HG03469 (cell line): ENCODE measurements around the gene NXT1.
A peak's percentile ranks its signal among the peaks of the same experiment; 100 is the strongest.
"Not testable (repeated sequence)": the region's sequence is repeated elsewhere in the genome, so short reads cannot be mapped to it uniquely, and the experiment has no call there.

ENCODE experiments used
- ATAC-seq: cut with Tn5 transposase; IDR thresholded peaks from one replicate; pipeline ENCODE4 v1.9.1; 2021; ENCODE audit warnings: mild to moderate bottlenecking, moderate library complexity, moderate number of reproducible peaks; ENCODE audit not compliant: unreplicated experiment

NXT1 gene

DNA sequence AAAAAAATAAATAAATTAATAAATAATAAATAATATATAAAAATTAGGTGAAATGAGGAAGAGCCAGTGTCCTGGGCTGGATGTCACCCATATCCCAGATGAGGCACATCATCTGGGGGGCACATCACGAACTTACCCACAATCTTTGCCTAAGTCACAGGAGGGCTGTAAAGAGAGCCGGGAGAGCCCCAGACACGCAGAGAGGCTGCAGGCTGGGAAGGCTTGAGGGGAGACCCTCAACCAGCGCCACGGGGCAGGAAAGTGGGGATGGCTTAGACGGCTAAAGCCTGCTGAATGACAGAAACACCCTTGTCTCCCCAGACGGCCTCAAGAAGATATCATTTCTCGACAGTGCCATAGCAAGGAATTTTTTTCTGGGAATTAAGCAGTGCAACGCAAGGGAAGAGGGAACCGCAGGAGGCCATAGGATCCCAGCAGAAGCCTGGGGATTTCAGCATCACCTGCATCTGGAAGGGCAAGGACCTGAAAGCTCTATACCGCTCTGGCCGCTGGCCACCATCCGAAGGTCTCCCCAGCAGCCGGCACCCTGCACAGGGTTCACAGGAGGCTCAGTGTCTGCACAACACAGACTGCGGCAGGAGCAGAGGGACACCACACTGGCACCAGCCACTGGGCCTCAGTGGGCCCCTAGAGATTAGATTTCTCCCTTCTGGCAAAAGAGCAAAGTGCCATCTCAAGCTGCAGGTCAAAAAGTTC lies 22.8 kb upstream of the NXT1 start:
- no peak for ATAC-seq

DNA sequence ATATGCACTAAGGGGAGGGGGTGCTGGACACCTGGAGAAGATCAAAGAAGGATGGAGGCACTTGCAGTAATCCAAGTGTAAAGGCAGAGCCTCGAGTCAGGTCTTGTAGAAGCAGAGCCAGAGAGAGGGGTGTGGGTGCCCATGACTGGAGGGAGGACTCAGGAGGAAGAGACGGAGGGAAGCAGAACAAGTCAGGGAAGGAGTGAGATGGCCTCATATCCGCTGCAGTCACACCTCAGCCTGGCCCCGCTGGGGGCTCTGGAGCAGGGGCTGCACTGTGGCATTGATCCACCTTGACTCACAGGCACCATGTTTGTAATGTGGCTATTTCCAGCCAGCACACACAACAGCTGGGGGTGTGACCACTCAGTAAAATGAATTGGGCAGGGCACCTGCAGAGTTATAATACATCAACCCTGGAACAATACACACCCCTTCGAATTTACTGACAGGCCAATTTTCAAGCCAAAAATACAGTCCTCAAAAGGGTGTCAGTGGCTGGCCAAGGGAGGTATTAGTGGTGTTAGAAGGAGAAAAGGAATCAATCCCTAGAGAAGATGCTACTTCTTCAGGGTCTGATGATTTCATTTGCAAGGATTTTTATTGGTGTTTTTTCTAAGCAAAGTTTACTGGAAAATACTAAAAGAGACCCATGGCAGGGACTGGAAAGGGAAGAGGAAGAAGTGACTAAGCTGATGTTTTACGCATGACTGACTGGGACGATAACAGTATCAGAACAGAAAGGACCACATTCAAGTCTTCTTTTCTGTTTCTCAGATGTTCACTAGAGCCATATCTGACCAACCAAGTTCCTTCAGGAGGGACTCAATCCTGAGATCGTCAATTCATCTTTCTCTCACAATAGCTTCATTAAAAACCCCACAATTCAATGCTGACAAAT lies 18.9 kb upstream of the NXT1 start:
- ATAC-seq = no peak

DNA sequence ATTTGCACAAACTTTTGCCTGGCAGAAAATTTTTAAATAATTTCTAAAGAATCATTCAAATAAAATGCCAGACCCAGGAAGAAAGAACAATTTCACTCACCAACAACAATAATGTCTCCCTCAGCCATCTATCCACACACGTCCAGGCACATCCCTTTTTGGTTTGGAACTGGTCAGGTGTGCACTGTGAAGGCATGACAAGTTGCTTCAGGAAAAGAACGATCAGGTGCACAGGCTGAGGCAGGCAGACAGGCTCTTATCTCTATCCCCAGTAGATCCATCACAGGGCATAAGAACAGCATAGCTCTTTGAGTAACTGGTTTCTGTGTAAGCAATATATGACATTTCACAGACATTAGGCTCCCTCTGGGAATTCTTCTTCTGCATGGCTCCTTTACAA lies 18.1 kb upstream of the NXT1 start:
- ATAC-seq = no peak

DNA sequence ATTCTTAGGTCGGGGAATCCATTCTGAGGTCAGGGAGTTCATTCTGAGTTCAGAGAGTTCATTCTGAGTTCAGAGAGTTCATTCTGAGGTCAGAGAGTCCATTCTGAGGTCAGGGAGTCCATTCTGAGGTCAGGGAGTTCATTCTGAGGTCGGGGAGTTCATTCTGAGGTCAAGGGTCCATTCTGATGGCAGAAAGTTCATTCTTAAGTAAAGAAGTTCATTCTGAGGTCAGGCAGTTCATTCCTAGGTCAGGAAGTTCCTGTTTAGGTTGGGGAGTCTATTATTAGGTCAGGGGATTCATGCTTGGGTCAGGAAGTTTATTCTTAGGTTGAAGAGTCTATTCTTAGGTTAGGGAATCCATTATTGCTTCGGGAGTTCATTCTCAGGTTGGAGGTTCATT lies 16.5 kb upstream of the NXT1 start:
- ATAC-seq = no peak

DNA sequence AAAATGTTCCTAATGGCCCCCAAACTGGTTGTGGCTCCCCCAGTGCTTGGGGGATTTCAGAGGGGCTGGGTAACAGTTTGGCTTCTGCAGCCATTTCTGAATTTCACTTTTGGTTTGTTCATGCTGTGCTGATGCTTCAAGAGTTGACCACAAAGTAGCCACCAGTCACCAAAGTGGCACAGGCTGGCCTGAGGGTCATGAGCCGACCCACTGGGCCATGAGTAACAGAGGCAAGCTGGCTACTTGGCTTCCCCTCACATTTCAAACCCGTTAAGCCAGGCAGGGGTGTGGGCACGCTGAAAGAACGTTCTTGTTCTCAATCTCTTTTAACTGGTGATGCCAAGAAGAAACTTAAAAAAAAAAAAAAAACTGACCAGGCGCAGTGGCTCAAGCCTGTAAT lies 15.1 kb upstream of the NXT1 start:
- no peak for ATAC-seq

DNA sequence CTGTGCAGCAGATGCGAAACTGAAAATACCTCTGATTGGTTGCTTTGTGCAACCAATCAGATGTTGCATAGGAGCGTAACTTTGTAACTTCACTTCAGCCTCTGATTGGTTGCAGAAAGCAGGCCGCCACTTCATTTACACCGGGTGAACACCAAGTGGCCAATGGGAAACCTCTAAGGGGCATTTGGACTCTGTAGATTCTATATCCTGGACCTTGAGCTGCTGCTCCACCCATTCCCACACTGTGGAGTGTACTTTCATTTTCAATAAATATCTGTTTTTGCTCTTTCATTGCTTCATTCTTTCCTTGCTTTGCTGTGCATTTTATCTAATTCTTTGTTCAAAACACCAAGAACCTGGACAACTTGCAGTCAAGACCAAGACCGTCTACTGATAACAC lies 14.1 kb upstream of the NXT1 start:
- no peak for ATAC-seq

DNA sequence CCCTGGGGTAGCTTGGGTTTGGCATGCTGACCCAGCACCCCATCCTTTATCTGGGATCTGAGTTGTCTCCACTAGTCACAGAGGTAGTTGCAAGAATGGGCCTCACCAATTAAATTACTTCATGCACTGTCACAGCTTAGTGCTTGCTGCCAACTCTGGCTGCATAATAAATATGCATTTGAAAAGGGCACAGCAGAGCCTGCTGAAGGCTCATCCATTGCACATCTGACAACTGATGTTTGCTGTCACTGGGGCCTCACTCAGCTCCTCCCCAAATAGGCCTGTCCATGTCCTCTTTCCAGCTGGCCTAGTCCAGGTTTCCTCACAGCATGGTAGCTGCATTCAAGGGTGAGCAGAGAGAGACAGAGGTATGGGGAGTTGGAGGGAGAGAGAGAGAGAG lies 13.3 kb upstream of the NXT1 start:
- ATAC-seq = no peak

DNA sequence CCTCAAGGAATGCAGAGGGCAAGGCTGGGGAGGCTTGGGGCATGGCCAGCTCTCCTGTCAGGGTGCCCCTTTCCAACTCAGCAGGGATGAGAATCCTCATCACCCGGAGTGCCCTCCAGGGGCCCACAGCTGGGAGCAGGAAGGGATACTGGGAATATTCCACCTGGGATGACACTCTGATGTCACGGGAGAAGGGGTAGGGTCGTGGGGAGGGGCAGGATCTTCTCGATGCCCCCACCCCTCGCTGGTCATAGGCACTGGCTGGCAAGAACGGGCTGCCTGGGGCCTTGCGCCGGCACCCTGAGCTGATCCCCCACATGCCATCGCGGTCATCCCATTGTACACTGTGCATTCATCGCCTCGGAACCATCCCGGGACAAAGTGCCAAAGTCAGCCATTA lies 10.6 kb upstream of the NXT1 start:
- no peak for ATAC-seq

DNA sequence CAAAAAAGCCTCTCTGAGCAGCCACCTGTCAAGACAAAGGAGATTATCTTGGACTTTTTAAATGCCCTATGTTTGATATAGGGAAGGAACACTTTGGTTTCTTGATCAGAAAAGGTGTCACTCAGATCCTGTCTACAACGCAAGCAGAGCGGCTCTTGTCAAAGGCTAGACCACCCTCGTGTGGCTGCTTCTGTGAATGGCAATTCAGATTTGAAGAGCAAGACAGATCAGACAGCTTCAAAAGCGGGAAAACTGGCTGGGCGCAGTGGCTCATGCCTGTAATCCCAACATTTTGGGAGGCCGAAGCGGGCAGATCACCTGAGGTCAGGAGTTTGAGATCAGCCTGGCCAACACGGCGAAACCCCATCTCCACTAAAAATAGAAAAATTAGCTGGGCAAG lies 10.1 kb upstream of the NXT1 start:
- ATAC-seq = no peak

DNA sequence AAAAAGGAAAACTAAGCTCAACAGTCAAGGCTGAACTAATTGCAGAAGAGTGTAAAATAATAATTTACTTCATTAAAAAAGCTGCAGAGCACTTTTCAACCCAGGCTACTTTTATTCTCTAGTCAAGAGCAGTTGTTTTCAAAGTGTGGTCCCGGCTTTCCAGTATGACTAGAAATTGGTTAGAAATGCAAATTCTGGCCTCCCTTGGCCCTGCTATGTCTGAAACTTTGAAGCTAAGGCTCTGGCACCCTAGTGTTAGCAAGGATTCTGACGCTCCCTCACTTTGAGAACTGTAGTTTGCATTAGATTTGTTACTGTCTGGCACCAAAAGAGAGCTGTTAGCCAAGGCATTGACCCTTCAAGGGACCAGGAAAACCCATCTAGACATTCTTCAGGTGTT lies 9.5 kb upstream of the NXT1 start:
- ATAC-seq = peak; percentile 49

DNA sequence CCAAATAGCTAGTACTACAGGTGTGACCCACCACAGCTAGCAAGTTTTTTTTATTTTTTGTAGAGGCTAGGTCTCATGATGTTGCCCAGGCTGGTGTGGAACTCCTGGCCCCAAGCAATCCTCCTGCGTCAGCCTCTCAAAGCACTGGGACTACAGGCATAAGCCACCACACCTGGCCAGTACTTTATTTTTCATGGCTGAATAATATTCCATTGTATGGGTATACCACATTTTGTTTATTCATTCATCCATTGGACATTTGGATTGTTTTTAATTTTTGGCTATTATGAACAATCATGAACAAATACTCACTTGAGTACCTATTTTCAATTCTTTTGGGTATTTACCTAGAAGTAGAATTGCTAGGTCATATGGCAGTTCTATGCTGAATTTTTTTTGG lies 7.0 kb upstream of the NXT1 start:
- ATAC-seq = no peak

DNA sequence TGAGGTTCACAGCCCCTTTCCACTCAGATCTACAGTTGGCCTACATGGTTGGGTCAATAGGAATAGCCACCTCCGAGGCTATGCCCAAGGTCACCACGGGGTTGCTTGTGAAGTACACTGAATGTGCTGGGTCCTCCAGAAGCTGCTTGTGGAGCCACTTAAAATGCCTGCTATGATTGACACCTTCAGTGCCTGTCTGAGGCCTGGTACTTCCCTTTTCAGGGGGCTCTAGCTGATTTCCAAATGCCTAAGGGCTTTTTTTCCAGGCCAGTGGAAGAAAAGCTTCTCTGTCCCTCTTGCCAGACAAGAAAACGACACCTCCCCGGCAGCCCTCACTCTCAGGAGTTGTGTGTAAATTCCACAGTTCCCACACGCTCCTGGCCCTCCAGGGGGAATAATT lies 6.3 kb upstream of the NXT1 start:
- ATAC-seq = no peak

DNA sequence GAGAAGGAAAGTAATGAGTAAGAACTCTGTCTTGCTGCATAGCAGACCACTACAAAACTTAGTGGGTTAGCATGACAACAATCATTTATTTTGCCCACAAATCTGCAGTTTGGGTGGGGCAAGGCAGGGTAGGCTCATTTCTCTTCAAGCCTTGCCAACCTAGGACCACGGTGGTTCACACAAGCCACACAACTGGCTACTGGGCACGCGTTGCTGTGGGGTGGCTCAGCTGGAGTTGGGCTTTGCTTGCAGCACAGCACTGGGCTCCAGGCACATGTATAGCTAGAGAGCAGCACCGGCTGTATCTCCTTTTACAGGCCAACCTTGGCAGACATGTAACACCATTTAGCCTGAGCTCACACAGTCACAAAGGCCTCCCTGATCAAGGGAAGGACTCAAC lies 4.6 kb upstream of the NXT1 start:
- no peak for ATAC-seq

DNA sequence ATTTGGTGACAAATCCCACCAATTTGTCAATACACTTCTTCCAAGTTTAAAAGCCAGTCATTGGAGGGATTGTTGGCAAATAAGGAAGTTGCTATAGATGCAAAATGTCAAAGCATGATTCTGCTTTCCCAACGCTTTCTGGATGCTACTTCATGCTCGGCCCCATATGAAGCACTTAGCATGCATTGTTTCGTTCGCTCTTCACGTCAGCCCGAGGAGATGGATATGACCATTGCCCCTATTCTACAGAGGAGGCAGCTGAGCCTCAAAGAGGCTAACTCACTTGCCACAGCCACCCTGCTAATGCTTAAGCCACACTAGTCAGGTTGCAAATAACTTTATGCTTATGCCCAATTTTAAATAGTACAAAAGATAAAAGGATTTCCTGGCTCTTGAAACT lies 2.8 kb upstream of the NXT1 start:
- no peak for ATAC-seq

DNA sequence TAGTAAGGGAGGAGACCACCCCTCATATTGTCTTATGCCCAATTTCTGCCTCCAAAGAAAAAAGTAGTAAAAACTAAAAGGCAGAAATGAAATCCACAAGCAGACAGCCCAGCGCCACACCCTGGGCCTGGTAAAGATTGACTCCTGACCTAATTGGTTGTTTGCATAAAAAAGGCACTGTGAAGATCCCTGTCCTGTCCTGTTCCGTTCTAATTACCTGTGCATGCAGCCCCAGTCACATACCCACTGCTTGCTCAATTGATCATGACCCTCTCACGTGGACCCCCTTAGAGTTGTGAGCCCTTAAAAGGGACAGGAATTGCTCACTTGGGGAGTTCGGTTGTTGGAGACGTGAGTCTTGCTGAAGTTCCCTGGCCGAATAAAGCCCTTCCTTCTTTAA lies 2.1 kb upstream of the NXT1 start:
- ATAC-seq = not testable (repeated sequence)

DNA sequence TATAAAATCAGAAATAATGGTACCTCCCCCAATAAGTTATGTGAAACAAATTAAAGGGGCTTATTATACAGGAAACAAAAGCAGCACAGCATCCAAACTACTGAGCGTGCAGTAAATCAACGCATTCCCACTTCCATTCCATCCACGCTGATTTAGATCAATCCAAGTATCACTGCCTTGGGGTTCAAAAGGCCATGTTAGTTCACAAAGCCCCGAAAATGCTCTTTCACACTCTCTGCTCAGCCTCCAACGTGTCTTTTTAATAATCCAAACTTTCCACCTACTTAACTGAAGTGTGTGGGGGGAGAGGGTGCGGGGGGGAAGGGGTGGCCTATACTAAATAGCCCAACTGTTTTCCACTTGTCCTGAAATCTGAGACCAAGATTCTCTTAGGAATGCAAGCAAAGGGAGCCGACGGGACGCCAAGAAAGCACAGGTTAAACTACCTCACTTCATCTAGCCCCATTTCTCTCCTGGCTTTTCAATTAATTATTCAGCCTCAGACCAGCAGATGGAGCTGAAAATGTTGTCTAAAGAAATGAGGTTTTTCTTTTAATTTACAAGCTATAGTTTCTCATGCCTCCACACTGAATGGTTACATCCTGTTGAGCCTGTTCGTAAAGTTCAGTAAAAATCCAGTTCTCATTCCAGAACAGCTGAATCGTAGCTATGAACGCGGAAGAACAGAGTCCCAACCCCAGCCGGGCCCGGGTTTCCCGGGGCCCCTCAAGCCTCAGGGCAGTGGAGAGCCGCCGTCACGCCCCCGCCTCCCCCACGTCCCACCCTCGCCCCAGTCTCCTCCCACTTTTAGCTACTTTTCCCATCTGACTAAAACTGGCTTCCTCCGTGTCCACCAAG lies 1.0 kb upstream of the NXT1 start:
- ATAC-seq = peak; percentile 18

DNA sequence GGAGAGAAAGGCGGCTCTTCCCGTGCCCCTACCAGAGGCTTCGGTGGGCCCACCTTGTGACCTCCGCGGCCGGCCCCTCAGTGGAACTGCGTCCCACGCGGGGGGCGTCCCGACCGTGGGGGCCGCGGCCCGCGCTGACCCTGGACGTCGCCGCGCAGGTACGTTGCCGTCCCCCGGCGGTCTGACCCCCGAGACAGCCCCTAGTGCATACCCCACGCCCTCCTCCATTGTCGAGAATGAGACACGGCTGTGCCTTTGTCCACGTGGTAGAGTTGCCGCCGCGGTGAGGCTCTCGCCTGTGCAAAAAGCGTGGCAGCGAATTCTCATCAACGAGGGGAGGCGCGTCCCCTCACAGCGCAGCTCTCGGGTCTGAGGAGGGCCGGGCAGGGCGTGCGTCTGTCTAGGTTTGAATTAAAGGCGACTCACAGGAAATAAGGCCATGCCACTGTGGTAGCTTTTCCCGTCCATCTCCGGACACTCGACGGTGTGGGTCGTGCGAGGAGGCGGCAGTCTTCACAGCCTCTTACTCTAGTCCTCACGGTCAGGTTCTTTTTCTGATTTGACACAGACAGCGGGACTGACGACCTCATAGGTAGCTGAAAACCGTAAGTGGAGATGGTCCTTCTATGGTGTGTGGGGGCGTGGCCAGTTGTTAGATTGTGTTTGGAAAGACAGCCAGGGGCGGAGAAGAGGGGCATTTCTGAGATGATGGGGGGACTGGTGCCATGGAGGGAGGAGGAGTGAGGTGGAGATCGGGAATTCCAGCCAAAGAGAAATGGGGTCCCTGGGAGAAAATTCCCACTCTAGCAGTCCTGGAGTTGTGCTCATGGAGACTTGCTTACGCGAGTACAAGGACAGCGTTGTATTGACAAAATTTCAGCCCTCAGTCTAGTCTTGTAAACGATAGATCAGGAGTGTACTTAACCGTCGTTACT lies 580 bp downstream of the NXT1 start:
- ATAC-seq = no peak

DNA sequence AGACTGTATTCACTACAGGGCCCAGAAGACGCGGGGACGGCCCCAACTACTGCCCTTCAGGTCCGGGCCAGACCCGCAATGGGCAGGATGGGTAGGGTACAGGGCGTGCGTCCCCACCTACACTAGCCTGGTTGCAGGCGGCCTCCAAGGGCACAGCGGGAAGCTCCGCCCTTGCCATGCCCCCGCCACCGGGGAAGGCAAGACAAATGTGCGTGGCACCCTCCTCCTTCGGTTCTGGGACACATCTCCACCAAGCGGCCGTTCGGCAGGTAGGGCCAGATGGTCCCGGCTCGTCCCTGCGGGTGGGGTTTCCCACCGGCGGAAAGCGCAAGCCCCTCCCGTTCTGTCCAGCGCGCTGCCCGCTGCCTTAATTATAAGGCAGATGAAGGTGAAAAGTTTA lies 5.6 kb downstream of the NXT1 start:
- no peak for ATAC-seq

DNA sequence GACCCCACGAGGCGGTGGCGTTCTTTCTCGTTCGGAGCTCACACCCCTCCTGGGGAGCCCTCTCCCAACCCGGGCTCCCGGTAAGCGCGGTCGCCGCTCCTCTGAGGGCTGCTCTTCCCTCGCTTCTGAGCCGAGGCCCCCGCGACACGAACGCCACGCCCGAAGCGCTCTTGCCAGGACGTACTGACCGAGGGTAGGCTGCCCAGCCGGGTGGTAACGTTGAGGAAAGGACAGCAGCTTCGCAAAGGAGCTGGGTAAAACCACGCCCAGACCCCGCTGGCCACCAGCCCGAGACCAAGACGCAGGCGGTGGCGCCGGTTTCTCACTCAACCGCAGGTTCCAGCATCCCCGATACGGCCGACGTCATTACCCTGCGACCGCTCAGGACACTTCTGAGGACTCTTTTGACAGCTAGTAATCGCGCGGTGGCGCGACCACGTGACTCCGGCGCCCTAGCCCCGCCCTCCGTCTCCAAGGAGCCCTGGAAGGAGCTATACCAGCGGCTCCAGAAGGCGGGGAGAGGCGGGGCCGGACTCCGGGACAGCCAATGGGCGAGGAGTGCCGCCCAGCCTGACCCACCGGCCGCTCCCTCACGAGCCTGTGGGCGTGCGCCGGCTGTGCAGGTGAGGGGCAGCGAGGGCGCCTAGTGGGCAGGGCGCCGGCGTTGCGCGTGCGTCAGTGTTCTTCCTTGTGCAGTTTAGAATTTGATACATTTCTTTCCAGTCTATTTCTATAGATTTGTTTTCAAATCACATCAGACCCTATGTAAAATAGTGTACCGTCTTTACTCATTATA lies 7.4 kb downstream of the NXT1 start:
- peak; percentile 66 for ATAC-seq

DNA sequence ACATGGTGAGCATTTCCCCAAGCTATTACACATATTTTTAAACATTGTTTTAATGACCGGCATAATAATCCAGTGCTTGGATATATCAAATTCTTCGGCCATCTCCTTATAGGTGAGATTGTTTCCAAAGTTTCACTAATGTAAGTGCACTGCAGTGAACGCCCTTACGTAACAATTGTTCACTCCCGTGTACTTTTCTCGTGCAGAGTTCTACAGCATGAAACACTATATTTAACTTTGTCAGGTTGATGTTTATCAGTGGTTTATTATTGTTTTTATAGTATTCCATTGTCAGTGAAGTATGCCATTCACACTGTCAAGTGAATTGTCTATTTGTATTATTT lies 7.9 kb downstream of the NXT1 start:
- no peak for ATAC-seq
